SKM-1 (cell line): ENCODE measurements around the gene SDHD.
A peak's percentile ranks its signal among the peaks of the same experiment; 100 is the strongest.
"Not testable (repeated sequence)": the region's sequence is repeated elsewhere in the genome, so short reads cannot be mapped to it uniquely, and the experiment has no call there.

Experiments used
- DNase-seq: peaks from one replicate; lab custom pipeline; 2025; ENCODE audit not compliant: unreplicated experiment; lab: John Stamatoyannopoulos, UW

The SDHD gene

DNA sequence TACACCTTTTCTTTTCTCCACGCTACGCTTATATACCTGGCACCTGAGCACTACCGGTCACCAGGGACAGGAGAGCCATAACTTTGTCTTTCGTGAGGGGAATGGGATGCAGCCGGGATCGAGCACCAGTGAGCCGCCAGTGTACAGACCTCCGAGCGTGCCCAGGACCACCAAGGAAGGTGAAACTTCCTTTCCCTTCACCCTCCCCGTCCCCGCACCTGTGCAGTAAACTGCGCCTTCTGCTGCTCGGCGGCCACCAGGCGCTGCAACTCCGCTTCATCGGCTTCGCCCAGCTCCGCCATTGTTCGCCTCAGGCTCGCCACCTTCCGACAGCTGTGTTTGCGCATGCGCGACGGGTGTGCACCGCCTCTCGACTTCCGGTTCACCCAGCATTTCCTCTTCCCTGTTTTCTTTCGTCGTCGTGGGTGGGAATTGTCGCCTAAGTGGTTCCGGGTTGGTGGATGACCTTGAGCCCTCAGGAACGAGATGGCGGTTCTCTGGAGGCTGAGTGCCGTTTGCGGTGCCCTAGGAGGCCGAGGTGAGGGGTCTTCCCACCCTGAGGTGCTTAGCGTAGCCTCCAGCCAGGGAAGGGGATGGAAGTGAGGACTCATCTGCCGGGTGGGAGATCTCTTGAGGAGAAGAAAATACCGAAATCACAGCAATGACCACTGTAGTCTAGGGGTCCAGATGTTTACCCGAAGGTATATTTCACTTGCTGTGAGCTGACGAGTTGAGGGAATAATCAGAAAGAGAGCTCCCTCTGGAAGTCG, at the start of gene SDHD, which contains the start of gene TIMM8B:
Gene SDHD (plus strand): TSS at position 452 of the 770 bp plus-strand sequence. CDS start 35 bp downstream, at position 487.
Gene TIMM8B (minus strand): TSS at position 335 of the 770 bp plus-strand sequence. CDS start 33 bp downstream, at position 302.
- peak; percentile 90 for DNase-seq

DNA sequence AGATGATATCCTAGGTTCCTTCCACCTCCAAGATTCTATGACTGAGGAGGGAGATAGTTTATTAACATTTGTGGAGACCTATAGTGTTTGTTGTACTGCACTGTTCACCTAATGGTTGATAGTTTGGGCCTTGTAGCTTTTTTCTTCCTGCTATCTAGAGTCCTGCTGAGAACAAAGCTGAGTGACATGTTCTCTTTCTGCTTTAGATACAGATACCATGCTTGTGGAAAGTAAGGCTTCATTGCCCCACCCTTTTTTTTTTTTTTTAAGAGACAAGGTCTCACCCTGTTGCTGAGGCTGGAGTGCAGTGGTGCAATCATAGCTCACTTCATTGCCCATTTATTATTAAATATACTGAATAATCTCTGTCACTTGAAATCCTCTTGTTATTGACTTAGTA, 49.1 kb upstream of the SDHD start:
- no peak for DNase-seq

DNA sequence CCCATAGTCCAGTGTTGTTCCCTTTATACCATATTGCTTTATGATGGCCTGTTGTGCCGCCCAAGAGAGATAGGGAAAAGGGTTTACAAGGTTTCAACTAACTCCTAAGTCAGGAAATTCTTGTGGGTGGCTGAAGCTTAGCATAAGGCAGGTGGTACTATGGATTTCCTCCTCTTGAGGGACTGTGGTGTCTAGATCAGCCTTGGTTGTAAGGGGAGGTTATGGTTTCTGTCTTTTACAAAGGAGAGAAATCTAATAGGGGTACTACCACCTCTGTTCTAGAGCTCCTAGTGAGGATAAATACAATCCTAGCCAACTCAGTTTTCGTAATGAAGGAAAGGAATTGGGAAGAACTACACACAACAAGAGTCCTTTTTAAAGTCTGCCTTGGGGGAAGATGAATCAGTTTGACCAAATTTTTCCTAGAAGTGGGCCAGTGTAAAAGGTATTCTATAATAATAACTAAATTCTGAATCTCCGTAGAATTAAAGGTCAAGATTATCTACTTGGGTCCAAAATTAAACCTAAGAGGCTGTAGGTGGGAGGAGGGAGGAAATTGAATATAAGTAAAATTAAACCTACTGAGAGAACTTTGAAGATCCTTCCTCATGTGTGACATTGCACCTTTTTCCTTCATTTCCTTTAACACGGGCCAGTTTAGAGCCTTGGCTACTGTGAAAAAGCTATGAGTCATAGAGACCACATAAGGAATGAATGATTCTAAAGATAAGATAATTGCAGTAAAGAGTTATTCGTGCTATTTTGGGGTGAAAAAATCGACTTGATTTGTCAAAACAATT, 44.3 kb upstream of the SDHD start:
- DNase-seq, result no peak

DNA sequence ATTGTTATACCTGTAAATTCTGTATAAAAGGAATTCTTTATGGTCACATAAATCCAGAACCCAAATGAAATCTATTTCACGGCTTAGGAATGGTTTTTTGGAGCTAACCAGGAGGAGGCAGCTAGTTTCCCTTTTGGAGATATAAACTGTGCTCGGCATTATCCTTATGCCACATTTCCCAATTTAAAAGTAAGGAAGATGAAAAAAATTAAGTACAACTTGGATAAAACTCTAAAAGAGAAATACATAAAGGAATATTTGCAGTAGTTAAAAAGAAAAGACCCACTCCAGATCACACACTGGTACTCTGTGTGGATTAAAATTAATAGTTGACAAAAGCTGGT, 43.7 kb upstream of the SDHD start:
- DNase-seq, result no peak

DNA sequence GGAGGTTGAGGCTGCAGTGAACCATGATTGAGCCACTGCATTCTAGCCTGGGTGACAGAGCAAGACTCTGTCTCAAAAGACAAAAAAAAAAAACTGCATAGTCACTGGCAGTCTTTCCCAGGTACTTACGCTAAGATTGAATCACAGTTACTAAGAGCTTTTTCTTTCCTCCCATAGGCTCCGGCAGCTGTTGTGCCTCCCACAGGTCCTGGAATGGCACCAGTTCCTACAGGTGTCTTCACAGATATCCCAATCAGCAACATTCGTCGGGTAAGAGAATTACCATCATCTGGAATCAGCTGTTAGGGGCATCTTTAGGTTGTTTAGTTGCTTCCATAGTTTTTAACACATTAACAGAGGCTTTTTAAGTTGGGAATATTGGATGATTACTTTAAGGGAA, 41.7 kb upstream of the SDHD start:
- no peak for DNase-seq

DNA sequence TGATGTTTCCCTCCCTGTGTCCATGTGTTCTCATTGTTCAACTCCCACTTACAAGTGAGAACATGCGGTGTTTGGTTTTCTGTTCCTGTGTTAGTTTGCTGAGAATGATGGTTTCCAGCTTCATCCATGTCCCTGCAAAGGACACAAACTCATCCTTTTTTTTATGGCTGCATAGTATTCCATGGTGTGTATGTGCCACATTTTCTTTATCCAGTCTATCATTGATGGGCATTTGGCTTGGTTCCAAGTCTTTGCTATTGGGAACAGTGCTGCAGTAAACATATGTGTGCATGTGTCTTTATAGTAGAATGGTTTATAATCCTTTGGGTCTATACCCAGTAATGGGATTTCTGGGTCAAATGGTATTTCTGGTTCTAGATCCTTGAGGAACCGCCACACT, 40.0 kb upstream of the SDHD start:
- DNase-seq, result not testable (repeated sequence)

DNA sequence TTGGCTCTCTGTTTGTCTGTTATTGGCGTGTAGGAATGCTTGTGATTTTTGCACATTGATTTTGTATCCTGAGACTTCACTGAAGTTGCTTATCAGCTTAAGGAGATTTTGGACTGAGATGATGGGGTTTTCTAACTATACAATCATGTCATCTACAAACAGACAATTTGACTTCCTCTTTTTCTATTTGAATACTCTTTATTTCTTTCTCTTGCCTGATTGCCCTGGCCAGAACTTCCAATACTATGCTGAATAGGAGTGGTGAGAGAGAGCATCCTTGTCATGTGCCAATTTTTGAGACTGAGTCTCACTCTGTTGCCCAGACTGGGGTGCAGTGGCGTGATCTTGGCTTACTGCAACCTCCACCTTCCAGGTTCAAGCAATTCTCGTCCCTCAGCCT, 38.4 kb upstream of the SDHD start:
- not testable (repeated sequence) for DNase-seq

DNA sequence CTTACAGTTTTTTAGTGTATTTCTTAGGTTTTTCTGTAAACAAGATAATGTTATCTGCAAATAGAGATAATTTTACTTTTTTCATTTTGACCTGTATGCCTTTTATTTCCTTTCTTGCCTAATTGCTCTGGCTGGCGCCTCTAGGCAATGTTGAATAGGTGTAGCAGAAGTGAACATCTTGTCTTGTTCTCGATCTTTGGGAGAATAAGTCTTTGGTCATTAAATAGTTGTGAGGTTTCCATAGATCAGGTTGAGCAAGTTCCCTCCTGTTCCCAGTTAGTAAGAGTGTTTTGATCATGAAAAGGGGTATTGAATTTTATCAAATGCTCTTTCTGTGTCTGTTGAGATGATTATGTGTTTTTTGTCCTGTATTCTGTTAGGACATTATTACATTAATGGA, 36.9 kb upstream of the SDHD start:
- DNase-seq, result no peak

DNA sequence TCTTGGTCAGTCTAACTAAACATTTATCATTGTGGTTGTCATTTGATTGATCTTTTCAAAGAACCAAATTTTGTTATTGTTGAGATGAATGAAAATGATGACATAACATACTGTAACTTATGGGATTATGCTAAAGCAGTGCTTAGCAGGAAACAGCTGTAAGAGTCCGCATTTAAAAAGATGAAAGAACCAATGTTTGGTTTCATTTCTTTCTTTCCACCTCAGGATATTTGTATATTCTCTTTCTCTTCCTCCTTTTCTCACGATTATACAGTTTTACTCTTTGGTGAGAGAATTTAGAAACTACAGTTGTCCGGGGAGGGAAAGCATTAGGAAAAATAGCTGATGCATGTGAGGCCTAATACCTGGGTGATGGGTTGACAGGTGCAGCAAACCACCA, 36.0 kb upstream of the SDHD start:
- no peak for DNase-seq

DNA sequence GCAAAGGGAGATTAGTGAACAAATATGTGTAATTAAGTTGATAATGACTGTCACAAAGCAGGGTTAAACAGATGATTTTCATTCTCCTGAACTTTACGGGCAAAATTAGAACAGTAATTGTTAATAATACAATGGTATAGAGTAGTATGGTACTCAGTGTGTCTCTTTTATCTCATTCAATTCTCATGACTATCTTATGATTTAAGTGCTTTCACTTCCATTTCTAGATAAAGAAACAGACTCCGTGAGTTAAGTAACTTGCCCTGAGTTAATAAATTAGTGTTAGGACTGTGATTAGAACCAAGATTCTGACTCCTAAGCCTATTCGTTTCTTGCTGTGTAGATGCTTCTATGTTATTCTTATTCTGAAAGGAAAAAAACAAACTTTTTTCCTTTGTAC, 34.9 kb upstream of the SDHD start:
- DNase-seq, result no peak

DNA sequence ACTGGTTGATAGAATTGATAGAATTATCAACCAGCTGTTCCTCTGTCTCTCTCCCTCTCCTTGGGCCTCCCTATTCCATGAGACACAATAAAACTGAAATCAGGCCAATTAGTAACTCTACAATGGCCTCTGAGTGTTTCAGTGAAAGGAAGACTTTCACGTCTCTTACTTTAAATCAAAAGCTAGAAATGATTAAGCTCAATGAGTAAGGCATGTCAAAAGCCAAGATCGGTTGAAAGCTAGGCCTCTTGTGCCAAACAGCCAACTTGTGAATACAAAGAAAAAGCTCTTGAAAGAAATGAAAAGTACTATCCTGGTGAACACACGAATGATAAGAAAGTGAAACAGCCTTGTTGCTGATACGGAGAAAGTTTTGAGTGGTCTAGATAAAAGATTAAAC, 29.5 kb upstream of the SDHD start:
- DNase-seq, result no peak

DNA sequence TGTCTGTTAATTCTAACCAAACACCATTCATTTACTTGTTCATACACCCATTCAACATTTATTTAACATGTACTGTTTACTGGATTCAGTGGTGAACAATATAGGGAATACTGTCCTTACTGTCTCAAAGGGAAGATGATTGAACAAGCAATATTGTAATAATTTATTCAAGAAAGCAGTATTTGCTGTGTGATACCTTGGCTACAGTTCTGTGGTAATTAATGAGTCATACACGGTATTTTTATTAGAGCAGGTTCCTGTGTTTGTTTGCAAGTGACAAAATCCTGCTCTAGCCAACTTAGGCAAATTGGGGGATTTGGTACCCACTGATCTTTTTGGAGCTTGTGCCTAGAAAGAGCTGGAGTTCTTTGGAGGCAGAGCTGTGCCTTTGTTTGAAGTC, 28.6 kb upstream of the SDHD start:
- no peak for DNase-seq

DNA sequence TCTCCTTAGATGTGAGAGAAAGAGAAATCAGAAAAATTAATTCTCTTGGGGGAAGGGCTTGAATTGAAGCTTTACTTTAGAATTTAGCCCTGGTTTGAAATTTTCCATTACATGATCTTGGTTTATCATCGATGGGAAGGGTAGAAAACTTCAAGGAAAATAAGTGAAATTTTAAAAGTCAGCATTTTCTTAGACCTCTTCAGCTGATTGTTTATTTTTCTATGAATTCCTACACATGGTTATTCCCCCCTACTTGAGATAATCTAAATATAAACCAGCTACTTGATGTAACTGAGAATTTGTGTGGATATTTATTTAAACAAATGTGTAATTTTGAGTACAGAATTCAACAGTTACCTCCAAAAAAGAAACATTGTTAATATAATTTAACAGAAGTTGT, 23.8 kb upstream of the SDHD start:
- DNase-seq, result no peak

DNA sequence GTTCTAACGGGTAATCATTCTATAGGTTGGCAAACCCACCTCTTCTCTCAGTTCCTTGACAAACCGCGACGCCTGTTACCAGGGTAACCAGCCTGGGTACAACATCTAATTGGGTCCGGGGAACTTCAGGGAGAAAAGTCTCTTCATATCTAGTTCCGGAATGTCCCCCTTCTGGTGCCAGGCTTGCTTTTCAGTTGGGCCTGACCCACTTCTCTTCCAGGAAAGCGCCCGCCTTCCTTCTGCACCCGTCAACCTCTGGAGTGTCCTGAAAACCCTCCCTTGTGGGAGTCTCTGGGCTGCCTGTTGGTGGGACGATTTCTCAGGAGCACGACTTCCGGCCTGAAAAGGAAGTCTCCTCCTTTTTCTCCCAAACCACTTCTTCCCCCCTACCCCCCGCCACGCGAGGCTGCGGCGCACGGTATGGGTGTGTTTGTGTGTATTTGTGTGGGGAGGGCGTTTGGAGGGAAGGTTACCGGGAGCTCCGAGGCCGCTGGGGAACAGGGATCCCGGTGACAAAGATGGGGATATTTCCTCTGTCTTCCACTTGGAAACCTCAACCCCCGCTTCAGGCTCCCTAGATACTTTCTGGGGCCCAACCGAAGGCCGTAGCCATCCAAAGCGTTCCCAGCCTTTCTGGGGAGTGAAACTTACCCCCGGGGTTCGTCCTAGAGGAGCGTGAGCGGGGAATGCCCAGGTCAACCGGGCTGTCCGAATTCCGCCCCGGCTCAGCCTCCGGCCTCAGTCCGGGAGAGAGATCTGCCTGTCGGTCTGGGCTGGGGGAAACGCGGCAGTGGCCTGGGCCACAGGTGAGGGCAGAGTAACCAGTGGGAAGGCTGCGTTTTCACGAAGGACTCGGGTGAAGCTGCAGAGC, 12.5 kb upstream of the SDHD start, which contains the start of the genes NKAPD1 and PIH1D2:
Gene NKAPD1 (plus strand): TSS at position 359 of the 871 bp plus-strand sequence. CDS start 1,276 bp downstream, outside the sequence.
Gene PIH1D2 (minus strand): TSS at position 77 of the 871 bp plus-strand sequence. CDS start 843 bp downstream, outside the sequence.
- peak; percentile 61 for DNase-seq

DNA sequence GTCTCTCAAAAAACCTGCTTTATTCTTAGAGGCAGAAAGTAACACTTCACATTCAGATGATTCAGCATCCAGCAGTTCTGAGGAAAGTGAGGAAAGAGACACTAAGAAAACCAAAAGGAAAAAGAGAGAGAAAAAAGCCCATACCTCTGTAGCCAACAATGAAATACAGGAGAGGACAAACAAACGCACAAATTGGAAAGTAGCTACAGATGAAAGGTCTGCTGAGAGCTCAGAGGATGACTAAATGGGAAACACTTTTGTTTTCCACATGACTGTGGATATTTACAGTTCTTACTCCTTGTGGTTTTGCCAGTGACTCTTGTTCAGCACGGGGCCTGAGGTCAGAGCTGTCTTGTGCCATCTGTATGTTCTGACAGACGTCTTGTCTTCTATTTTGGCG, 3.9 kb upstream of the SDHD start:
- DNase-seq, result no peak

DNA sequence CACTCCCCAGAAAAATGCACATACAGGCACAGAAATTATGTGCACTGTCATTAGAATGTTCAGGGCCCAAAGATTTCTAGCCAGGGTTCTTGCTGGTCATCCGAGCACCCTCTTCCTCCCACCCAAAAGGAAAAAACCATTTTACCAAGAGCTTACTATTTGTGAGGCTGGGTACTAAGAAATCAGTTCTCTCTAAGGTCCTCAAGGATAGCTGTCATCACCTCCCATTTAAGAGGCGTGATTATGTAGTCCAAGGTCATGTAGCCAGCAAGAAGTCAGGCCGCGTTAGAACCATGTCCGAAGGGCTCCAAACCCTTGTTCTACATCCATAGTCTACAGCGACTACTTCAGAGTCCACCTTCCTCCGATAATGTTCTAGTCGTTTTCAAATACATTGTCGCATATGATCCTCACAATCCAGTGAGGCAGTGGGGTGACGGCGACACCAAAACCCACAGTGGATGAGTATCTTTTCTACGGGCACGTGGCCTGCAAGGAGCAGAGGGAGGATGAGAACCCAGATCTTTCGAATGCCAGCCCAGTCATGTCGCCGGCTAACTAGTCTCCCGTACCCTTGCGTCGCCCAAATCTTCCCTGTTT, 751 bp upstream of the SDHD start:
- DNase-seq, result no peak

DNA sequence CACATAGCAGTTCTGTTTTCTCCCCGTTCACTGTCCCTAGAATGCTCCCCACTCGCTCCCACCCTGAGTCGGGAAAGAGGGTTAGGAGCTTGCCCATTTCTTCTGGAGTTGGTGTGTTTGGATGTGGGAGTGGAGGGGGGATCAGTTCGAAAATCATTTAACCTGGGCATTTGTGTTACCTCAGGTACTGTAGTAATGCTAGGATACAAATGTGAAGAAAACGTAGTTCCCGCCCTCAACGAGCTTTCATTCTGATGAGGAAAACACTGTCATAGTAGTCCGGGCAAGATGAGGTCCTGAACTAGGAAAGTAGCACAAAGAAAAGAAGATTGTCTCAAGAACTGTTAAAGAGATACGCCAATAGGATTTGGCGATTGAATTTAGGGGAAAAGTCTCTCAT, 539 bp downstream of the SDHD start:
- DNase-seq, result no peak

DNA sequence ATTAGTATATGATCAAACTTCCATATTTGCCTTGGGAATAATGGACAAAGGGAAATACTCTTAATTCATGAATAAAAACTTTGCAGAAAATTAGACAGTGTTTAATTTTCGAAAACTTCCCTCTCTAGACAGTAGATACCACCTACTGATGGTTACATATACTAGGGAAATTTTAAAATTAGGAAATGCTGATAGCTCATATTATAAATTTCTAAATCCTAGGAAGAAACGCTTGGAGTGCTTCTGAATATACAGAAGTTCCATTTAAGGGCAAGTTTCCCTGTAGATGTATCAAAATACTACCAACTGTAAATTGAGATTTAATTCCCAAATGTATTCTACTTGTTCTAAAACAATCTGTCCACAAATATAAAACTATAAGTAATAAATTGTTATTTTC, 8.6 kb downstream of the SDHD start:
- not testable (repeated sequence) for DNase-seq

DNA sequence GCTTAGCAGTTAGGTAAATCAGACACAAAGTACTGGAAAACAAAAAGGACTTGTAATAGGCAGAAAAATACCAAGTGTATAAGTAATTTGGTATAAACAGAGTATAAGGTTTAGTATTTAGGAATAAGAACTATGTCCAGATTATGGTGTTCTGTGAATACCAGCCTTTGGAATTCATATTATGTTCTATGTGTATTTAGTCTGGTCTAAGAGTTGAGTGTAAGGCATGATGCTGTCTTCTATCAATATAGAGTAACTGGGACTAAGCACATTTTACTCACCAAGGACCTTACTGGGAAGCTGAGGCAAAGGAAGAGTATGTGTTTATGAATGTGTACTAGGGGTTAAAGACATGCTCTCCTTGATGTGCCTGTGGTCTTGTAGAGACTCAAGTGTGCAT, 9.5 kb downstream of the SDHD start:
- no peak for DNase-seq

DNA sequence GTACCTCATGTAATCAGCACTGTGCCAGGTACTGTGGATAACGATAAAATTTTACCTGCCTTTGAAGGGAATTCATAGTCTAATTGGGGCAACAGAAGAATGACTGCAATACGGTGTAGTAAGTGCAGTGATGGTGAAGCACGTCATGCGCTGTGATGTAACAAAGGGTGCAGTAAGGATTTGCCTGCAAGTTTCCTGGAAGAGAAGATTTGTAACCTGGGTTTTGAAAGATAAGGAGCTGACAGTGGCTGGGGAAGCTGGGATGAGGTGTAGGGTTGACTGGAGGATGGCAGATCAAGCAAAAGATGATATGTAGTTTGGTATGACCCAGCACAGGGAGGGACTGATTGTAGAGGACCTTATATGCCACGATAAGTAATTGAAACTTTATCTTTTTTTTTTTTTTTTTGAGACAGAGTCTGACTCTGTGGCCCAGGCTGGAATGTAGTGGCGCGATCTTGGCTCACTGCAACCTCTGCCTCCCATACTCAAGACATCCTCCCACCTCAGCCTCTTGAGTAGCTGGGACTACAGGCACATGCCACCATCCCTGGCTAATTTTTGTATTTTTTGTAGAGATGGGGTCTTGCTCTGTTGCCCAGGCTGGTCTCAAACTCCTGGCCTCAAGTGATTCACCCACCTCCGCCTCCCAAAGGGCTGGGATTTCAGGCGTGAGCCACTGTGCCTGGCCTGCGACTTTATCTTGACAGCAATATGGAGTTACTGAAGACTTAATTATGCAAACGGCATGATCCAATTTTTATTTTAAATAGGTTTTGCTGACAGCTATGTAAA, 11.3 kb downstream of the SDHD start:
- DNase-seq, result no peak
